ENCODE results near the gene ZAP70.

- no peak for TF ChIP-seq EZH2 (IDR thresholded peaks at IDR 0.05)
- TF ChIP-seq POLR2AphosphoS5 (IDR thresholded peaks at IDR 0.05; ENCODE audit: borderline replicate concordance, low read depth, low read length): no peak
Measured at GRCh38 chr2:97758131-97758705, 44.8 kb downstream of the ZAP70 start.

All from SK-N-MC (cell line).